Thyroid gland (tissue), 4 donors: ENCODE results near the gene GID4.

Source experiments
- CTCF ChIP-seq, 6 experiments: fragments of 200-600 bp in 3 of 6; fragments of 450-650 bp in 3 of 6; sonication (generic) in 3 of 6; IDR thresholded peaks; one replicate each; pipeline ENCODE4 v1.5.1; 2016 to 2019; ENCODE audit warnings: antibody characterized with exemption in 6 of 6, mild to moderate bottlenecking in 2 of 6, inconsistent platforms in 1 of 6, moderate library complexity in 1 of 6
- POLR2A ChIP-seq, 2 donors: fragments of 450-650 bp; IDR thresholded peaks; one replicate each; pipeline ENCODE4 v1.6.1; 2017; ENCODE audit warnings: antibody characterized with exemption in 2 of 2, mild to moderate bottlenecking in 2 of 2, moderate library complexity in 1 of 2

GRCh38 chr17:18040261-18040858, 1.2 kb downstream of the GID4 start:
- TF ChIP-seq CTCF (IDR thresholded peaks at IDR 0.05) (no peak), POLR2A (IDR thresholded peaks at IDR 0.05) (no peak)
